ENCODE measurements around the gene NOTUM. TPM values are rescaled to one million over a fixed set of nuclear protein-coding genes. Genes with fewer than 3 reads are reported as not detected.

NOTUM gene
- total RNA-seq, 1 experiment from 2014 or later, result not detected

GRCh38 chr17:81939881-81940385, 21.1 kb downstream of the NOTUM start:
- BruUV-seq (replicated peaks), result no TSS peak
- DNase-seq (ENCODE audit: low spot score), result no peak
- Histone ChIP-seq H3K4me3 (ENCODE audit: low read depth, low read length, poor library complexity, severe bottlenecking) (no peak overlapping the region), H3K27me3 (replicated peaks; ENCODE audit: insufficient read depth, low read depth, low read length, poor library complexity) (no peaks in the 10 kb centered on the region), H3K4me1 (ENCODE audit: insufficient read depth, low read length, poor library complexity, severe bottlenecking) (peaks cover 4% of the 10 kb centered on the region), H3K36me3 (ENCODE audit: insufficient read depth, low read length, poor library complexity, severe bottlenecking) (peaks cover 6% of the 10 kb centered on the region), H3K27ac (ENCODE audit: low read depth, low read length, poor library complexity, severe bottlenecking) (no peak overlapping the region), H3K9me3 (ENCODE audit: low read depth, low read length, poor library complexity, severe bottlenecking) (no peaks in the 10 kb centered on the region)
- CTCF ChIA-PET, result interaction anchor here (1.1 kb wide), 1 partner anchor 19 kb away, joined by 3 read pairs; no protein-coding TSS in a partner anchor
- POLR2A ChIA-PET (ENCODE audit: low non-redundant PET), result no interaction called here
- intact Hi-C loops (cut with micrococcal nuclease; ENCODE audit: unreplicated experiment), result no loop called here
- TF ChIP-seq, protein P1, sequence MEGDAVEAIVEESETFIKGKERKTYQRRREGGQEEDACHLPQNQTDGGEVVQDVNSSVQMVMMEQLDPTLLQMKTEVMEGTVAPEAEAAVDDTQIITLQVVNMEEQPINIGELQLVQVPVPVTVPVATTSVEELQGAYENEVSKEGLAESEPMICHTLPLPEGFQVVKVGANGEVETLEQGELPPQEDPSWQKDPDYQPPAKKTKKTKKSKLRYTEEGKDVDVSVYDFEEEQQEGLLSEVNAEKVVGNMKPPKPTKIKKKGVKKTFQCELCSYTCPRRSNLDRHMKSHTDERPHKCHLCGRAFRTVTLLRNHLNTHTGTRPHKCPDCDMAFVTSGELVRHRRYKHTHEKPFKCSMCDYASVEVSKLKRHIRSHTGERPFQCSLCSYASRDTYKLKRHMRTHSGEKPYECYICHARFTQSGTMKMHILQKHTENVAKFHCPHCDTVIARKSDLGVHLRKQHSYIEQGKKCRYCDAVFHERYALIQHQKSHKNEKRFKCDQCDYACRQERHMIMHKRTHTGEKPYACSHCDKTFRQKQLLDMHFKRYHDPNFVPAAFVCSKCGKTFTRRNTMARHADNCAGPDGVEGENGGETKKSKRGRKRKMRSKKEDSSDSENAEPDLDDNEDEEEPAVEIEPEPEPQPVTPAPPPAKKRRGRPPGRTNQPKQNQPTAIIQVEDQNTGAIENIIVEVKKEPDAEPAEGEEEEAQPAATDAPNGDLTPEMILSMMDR (conservative IDR thresholded peaks at IDR 0.05; ENCODE audit: low read depth, low read length), result no peak
- TF ChIP-seq EZH2 (IDR thresholded peaks at IDR 0.05; ENCODE audit: borderline replicate concordance, low read depth, low read length, poor library complexity, severe bottlenecking), result no peak

- no peaks in the 10 kb centered on the region for H3K9me3 ChIP-seq (ENCODE audit: low read depth, low read length, poor library complexity, severe bottlenecking)
- no peak overlapping the region for H3K4me3 ChIP-seq (ENCODE audit: low read depth, low read length, poor library complexity, severe bottlenecking)
- TF ChIP-seq, protein P1 (conservative IDR thresholded peaks at IDR 0.05; ENCODE audit: low read depth, low read length), result no peak
- no peak for TF ChIP-seq EZH2 (IDR thresholded peaks at IDR 0.05; ENCODE audit: borderline replicate concordance, low read depth, low read length, poor library complexity, severe bottlenecking)
- intact Hi-C loops (cut with micrococcal nuclease; ENCODE audit: unreplicated experiment), result no loop called here
- peaks cover 4% of the 10 kb centered on the region for H3K4me1 ChIP-seq (ENCODE audit: insufficient read depth, low read length, poor library complexity, severe bottlenecking)
- ChIA-PET CTCF (interaction anchor here (1.1 kb wide), 1 partner anchor 20 kb away, joined by 3 read pairs; no protein-coding TSS in a partner anchor), POLR2A (ENCODE audit: low non-redundant PET) (no interaction called here)
- DNase-seq (ENCODE audit: low spot score), result no peak
- H3K36me3 ChIP-seq (ENCODE audit: insufficient read depth, low read length, poor library complexity, severe bottlenecking), result peaks cover 8% of the 10 kb centered on the region
- no peak overlapping the region for H3K27ac ChIP-seq (ENCODE audit: low read depth, low read length, poor library complexity, severe bottlenecking)
- no peaks in the 10 kb centered on the region for H3K27me3 ChIP-seq (replicated peaks; ENCODE audit: insufficient read depth, low read depth, low read length, poor library complexity)
- no TSS peak for BruUV-seq (replicated peaks)
Observed at GRCh38 chr17:81939218-81939617, 21.8 kb downstream of the NOTUM start.

- Histone ChIP-seq H3K27me3 (replicated peaks; ENCODE audit: insufficient read depth, low read depth, low read length, poor library complexity) (no peaks in the 10 kb centered on the region), H3K27ac (ENCODE audit: low read depth, low read length, poor library complexity, severe bottlenecking) (peak overlapping the region; percentile 25), H3K9me3 (ENCODE audit: low read depth, low read length, poor library complexity, severe bottlenecking) (no peaks in the 10 kb centered on the region), H3K4me1 (ENCODE audit: insufficient read depth, low read length, poor library complexity, severe bottlenecking) (peaks cover 4% of the 10 kb centered on the region), H3K4me3 (ENCODE audit: low read depth, low read length, poor library complexity, severe bottlenecking) (peak overlapping the region; percentile 56), H3K36me3 (ENCODE audit: insufficient read depth, low read length, poor library complexity, severe bottlenecking) (peaks cover 11% of the 10 kb centered on the region)
- intact Hi-C loops (cut with micrococcal nuclease; ENCODE audit: unreplicated experiment), result no loop called here
- TF ChIP-seq, protein P1 (conservative IDR thresholded peaks at IDR 0.05; ENCODE audit: low read depth, low read length), result no peak
- no peak for TF ChIP-seq EZH2 (IDR thresholded peaks at IDR 0.05; ENCODE audit: borderline replicate concordance, low read depth, low read length, poor library complexity, severe bottlenecking)
- no peak for DNase-seq (ENCODE audit: low spot score)
- no TSS peak for BruUV-seq (replicated peaks)
- ChIA-PET POLR2A (ENCODE audit: low non-redundant PET) (interaction anchor here (0.7 kb wide), 1 partner anchor 226 kb away, joined by 3 read pairs; no protein-coding TSS in a partner anchor), CTCF (no interaction called here)
Observed at GRCh38 chr17:81935709-81936084, 25.3 kb downstream of the NOTUM start.

Data from A673 (cell line).